CD4-positive, alpha-beta T cell treated with Interleukin-6 for 4 hours (primary cell): Measurements from ENCODE around the gene CREM.
"Not testable (repeated sequence)": the region's sequence is repeated elsewhere in the genome, so short reads cannot be mapped to it uniquely, and the experiment has no call there.

ENCODE experiments used
- DNase-seq: peaks from one replicate; pipeline ENCODE4 v3.0.0-alpha.2; 2020; ENCODE audit warnings: mixed read lengths

CREM gene

GRCh38 chr10:35126530-35127288 lies at the start of gene CREM:
Gene CREM, plus strand, starts transcription at chr10:35126846. Its CDS starts 10,990 bp downstream, at chr10:35137836.
- peak; percentile 100 for DNase-seq

GRCh38 chr10:35079265-35079664 lies 47.4 kb upstream of the CREM start:
- DNase-seq: no peak

- no peak for DNase-seq
Measured at GRCh38 chr10:35079763-35080162, 46.9 kb upstream of the CREM start.

GRCh38 chr10:35080261-35080660 lies 46.4 kb upstream of the CREM start:
- DNase-seq: not testable (repeated sequence)

GRCh38 chr10:35083242-35083641 lies 43.4 kb upstream of the CREM start:
- DNase-seq: no peak

- DNase-seq: peak; percentile 8
Measured at GRCh38 chr10:35089611-35090161, 37.0 kb upstream of the CREM start.

GRCh38 chr10:35090162-35090954 lies 36.3 kb upstream of the CREM start, which contains the start of gene CUL2:
Gene CUL2, minus strand, starts transcription at chr10:35090341. Its CDS starts 19,024 bp downstream, at chr10:35071317.
- peak; percentile 92 for DNase-seq

- no peak for DNase-seq
Measured at GRCh38 chr10:35091994-35092790, 34.5 kb upstream of the CREM start.

- no peak for DNase-seq
Measured at GRCh38 chr10:35092851-35093250, 33.8 kb upstream of the CREM start.

- no peak for DNase-seq
Measured at GRCh38 chr10:35096312-35096711, 30.3 kb upstream of the CREM start.

GRCh38 chr10:35097510-35097909 lies 29.1 kb upstream of the CREM start:
- DNase-seq: no peak

GRCh38 chr10:35103882-35104281 lies 22.8 kb upstream of the CREM start:
- DNase-seq: no peak

- DNase-seq: no peak
Measured at GRCh38 chr10:35112571-35112970, 14.1 kb upstream of the CREM start.

GRCh38 chr10:35119378-35119777 lies 7.3 kb upstream of the CREM start:
- DNase-seq: no peak

- no peak for DNase-seq
Measured at GRCh38 chr10:35124540-35124939, 2.1 kb upstream of the CREM start.

GRCh38 chr10:35126062-35126529 lies 550 bp upstream of the CREM start:
- no peak for DNase-seq

- peak; percentile 66 for DNase-seq
Measured at GRCh38 chr10:35127289-35127891, 744 bp downstream of the CREM start.

GRCh38 chr10:35129185-35129674 lies 2.6 kb downstream of the CREM start:
- no peak for DNase-seq

GRCh38 chr10:35130663-35131062 lies 4.0 kb downstream of the CREM start:
- DNase-seq: no peak

- no peak for DNase-seq
Measured at GRCh38 chr10:35132727-35133126, 6.1 kb downstream of the CREM start.

- DNase-seq: no peak
Measured at GRCh38 chr10:35133586-35133985, 6.9 kb downstream of the CREM start.

GRCh38 chr10:35135861-35136260 lies 9.2 kb downstream of the CREM start:
- DNase-seq: peak; percentile 43
